Body of pancreas (tissue), 4 donors: ENCODE results near the gene CSMD2.

Source experiments
- CTCF ChIP-seq, 7 experiments: fragments of 450-650 bp in 4 of 7; fragments of 200-600 bp in 3 of 7; sonication (generic) in 3 of 7; IDR thresholded peaks; one replicate each; pipeline ENCODE4 v1.5.1; 2016 to 2019; ENCODE audit warnings: antibody characterized with exemption in 7 of 7
- POLR2A ChIP-seq, 3 donors: fragments of 450-650 bp; IDR thresholded peaks; one replicate each; pipeline ENCODE4 v1.6.1; 2016; ENCODE audit warnings: antibody characterized with exemption in 3 of 3, mild to moderate bottlenecking in 2 of 3

- TF ChIP-seq CTCF (IDR thresholded peaks at IDR 0.05) (no peak), POLR2A (IDR thresholded peaks at IDR 0.05) (no peak)
These were observed 258.9 kb downstream of the CSMD2 start for GRCh38 chr1:33906156-33906555.
